GF-D8 (cell line): ENCODE data around the gene MYO7B.

ENCODE experiments used
- DNase-seq: peaks from one replicate; lab custom pipeline; 2025; lab: John Stamatoyannopoulos, UW

Gene MYO7B

DNA sequence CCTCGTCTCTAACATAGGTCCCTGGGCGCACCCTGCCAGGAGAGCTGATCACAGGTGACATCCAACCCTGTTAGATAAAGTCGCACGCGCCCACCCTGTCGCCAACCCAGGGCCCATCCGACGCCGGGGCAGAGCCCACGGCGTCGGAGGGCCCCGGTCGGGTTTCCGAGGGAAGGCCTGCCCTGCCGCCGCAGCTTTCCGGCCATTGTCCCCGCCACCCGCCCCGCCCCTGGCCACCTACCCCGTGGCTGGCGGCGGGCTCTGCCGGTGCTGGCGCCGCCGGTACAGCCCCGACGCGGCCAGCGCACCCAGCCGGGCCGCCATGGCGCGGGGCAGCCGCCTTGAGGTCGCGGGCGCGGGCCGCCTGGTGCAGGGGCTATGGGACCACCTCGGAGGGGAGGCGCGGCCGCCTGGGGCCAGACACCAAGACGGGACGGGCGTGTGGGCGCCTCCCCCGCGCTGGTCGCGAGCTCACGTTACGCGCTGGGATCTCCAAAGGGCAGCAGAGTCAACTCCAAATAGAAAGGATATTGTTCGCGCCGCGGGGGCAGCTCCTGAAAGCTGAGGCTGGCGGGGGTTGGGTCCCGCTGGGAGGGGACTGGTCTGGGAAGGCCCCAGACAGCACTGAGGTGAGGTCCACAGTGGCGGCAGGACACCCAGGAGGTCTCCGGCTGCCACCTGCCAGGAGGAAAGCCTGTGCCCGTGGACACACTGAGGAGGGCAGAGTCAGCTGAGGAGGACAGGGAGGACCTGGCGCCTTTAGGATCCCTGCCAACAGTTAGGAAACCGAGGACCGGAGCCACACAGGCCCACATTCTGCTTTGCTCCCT is 128.8 kb downstream of the MYO7B start:
- no peak for DNase-seq

DNA sequence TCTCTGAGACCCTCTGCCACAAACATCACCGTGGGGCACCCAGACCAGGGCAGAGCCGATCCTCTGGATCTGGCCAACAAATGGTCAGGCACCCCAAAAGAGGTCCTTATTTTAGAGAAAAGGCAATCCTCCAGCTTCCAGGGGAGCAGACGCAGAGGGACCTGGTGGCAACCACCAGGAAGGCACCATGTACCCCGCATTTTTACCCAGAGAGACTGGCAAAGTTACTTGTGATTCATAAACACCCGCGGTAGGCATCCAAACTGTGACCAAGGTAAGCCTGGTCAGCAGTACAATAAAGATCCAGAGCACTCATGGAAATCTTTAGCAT is 129.4 kb downstream of the MYO7B start:
- DNase-seq: no peak

DNA sequence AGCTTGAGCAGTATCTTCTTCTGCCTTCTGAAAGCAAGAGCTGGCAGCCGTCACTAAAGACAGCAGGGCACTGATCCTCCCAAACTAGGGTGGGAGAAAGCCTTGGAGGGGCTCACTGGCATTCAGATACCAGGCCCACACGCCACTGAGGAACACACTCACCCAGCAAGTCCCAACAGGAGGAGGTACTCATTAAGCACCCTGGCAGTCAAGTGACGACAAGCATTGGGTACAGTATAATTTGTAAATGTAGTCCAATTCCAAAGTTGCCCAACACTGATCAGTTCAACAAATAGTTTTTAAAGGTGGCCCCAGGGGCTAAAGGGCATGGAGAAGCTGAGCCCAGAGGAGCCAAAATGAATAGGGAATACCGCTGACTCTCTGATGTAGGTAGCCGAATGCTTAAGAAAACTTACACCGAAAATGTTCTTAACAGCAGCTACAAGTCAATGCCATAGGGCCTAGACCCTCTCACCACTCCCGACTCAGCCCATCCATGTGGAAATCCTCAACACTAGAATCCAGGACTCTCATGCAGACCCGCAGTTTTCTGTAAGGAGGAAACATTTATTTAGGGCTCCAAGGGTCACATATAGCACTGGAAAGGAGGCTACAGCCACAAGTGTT is 129.9 kb downstream of the MYO7B start:
- DNase-seq: no peak

DNA sequence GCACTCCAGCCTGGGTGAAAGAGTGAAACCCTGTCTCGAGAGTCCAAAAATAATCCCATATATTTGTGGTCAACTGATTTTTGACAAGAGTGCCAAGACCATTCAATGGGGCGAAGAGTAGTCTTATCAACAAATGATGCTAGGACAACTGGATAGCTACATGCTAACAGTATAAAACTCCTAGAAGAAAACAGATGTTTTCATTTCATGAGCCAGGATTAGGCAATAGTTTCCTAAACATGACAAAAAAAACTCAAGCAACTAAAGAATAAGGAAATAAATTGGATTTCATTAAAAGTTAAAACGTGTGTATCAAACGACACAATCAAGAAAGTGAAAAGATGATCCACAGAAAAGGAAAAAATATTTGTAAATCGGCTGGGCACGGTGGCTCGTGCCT is 133.6 kb downstream of the MYO7B start:
- no peak for DNase-seq

DNA sequence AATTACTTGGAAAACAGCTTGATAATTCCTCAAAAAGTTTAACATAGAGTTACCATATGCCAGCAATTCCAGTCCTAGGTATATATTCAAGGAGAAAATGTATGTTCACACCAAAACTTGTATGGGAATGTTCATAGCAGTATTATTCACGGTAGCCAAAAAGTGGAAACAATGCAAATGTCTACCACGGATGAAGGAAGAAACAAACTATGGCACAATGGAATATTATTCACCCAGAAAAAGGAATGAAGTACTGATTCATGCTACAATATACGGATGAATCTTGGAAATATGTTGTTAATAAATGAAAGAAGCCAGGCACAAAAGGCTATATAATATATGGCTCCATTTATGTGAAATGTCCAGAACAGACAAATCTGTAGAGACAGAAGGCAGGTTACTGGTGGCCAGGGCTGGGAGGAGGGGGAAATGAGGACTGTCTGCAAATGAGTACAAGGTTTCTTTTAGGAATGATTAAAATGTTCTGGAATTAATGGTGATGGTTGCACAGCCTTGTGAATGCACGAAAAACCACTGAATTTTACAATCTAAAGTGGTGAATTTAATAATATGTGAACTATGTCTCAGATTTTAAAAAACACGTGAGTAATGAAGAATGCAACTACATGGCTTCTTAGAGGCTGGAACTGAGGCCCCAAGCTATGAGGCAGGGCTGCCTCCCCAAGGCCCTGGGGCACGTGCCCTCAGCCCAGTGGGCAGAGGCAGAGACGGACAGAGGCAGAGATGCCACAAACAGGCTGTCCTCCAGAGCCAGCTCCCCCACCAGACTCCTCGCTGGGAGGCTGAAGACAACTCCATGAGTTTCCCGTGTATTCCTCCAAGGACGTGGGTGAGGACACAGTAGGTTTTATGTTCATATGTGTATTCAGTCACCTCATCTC is 134.8 kb downstream of the MYO7B start:
- DNase-seq: no peak

DNA sequence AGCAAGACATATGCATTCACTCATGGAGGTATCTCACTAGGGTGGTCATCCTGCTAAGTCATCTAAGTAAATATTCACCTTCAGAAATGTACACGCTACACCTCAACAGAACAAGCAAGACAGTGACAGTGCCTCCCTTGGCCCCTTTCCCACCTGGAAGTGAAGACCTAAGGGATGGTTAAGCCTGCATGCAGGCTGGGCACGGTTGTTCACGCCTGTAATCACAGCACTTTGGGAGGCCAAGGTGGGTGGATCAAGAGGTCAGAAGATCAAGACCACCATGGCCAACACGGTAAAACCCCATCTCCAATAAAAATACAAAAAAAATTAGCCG is 135.4 kb downstream of the MYO7B start:
- DNase-seq: no peak

DNA sequence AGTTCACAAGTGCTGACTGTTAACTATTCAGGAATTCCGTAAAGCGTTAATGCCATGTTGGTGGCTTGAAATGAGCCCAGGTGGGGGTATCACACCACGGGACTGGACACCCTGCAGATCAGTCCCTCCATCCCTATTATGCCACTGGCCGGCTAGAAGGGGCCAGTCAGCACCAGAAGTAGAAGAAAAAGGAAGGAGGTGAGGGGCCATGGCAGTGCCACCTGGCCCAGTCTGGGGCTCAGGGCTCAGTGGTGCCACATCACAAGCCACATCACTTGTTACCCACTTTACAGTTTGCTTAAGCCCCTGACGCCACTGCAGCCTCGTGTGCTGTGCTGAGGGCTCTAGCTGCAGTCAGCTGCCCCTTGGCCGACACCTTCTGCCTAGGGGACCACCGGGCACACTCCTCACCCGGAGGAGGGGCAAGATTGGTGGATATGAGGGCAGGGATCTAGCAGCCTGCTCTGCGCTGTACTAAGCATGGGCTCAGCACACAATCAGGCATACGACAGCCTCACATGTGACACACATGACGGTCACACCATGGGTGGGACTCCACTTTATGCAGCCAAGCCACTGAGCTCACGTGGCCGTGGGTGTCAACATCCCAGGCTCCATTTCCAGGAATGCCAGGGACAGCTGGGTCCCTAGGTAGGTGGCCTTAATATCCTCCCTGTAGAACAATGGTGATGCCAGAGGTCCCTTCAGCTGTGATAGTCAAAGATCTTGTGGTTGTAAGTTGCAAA is 136.2 kb downstream of the MYO7B start:
- DNase-seq: no peak

DNA sequence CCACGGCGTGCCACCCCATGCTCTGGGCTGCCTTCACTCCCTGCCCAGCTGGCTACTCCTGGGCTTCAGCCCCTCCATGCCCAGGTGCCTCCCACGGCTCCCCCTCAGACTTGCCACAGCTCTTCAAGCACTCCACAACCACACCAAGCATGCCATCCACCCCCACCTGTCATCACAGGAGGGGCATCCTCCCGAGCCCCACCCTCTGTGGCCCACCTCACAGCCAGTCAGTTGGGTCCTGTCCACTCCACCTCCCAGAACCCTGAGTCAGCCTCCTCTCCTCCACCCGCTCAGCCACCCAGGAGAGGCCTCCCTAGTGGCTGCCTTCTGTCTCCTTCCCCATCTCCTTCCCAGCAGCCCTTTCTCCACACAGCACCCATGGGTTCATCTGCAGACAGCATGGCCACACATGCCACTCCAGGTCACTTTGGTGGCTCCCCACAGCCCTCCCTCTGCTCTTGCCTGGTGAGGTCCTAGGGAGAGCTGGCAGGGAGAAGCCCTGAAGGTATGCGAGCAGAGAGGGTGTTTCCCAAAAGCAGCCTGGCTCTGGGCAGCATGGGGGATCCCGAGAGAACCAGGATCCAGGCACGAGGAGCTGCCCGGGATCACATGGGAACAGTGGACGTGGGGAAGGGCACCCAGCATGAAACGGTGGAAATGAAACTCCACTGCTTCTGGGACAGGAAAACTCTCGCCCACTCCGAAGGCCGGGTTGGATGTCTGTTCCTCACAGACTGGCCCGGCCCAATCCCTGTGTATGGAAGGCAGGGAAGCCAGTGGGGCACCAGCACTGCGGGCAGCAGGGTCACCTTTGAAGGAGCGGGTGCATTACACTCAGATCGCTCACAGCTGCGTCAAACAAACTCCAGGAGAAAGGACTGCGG is 137.1 kb downstream of the MYO7B start:
- no peak for DNase-seq

DNA sequence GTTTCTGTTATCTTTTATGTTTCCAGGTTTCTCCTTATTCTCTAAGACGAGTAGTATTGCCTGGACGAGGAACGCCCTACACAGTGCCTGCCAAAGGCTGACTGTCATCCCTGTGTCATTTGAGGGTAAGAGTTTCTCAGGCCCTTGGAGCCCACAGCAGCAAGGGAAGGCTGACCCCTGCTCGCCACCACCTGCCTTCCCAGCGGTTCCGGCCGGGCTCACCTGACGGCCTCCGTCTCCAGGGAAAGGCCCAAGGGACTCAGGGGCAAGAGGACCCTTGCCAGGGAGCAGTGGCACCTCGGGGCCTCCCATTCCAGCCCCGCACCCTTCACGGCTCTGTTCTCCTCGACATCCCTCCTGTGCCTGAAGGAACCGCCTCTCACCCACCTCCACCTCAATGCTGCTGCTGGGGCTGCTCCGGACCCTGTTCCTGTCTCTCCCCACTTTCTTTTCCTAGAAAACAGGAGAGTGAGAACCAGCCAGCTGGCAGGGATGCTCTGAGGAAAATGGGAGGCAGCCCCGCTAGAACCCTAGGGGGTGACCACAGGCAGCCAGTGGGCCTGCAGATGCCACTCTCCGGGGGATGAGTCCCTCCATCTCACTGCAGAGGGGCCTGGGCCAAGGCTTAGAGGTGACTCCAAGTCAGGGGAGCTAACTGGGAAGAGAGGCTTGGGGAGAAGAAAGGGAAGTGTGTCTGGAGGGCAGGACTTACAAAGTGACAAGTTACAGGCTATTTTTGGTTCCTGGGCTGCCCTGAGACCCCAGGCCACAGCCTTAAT is 138.0 kb downstream of the MYO7B start:
- no peak for DNase-seq

DNA sequence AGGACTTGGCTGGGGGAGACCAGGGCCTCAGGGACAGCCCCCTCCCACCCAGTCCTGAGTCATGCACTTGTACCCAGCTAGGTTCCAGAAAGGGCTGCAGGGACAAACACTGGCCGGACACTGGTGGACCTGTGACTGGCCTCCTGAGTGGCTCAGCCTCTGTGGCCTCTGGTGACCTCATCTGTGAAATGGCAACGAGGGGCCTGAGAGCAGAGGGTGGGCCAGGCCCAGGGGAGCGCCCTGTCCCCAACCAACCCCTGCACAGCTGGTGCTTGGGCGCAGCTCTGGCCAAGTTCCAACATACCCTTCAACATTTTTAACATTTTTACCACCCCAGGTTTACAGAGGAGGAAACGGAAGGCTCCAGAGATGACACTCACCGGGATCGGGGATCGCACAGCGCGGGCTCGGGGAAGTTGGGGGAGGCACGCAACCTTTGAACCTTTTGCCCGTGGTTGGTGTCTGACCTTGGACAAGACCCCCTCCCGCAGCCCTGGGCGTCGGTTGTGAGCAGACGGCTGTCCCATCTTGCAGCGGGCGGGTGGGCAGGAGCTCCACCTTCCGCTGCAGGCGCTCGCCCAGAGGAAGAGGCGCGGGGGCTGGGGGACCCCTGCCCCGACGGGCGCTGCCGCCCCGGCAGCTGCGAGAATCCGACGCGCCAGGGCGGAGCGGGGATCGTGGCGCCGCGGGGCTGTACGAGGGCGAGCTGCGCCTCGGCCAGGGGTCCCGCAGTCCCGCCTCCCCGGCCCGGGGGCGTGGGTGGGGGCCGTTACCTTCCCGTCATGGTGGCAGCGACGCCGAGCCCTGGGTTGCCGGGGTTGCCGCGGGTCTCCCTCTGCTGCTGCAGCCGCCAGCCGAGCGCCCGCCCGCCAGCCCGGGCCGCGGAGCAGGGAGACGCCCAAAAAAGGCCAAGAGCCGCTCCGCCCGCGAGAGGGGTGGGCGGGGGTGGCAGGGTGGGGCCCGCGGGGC is 139.0 kb downstream of the MYO7B start:
- DNase-seq: no peak

DNA sequence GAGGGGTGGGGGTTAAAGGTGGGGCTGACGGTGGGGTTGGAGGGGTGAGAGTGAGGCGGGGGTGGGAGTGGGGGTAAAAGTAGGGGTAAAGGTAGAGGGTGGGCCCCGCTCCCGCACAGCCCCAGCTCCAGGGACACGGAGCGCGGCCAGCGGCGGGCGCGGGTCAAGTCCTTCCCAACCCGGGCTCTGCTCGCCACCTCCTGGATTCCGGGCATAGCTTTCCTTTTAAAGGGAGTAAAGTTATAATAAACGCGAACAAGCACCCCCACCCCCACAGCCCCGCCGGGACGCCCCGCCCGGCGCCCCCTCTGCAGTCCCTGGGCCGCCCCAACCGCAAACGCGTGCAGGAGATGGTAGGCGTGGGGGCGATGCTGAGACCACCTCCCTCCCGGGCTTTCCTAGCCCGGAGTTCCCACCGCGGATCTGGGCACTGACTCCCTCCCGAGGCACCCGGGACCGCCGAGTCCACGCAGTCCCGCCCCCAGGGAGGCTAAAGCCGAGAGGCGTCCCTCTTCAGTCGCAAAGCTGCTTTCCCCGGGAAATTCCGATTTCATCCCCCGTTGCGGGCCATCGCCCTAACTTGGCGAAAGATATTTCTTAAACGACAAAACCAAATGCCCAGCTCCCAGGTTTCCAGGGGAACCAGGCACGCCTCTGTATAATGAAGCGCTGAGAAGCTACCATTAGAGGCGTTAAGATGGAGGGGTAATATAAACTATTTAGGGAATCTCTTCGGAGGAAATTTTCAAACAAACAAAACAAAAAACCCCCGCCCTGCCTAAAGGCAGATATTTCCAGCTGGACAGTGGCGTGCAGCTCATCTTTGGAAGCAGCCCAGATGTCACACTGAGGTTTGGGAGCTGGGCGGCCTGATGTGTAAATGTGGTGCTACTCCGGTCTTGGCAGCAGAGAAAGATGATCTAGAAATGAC is 140.1 kb downstream of the MYO7B start, which contains the start of gene LIMS2:
Gene LIMS2, minus strand, starts transcription at position 200 of the 931 bp plus-strand sequence. CDS start 506 bp downstream, outside the sequence.
- no peak for DNase-seq

DNA sequence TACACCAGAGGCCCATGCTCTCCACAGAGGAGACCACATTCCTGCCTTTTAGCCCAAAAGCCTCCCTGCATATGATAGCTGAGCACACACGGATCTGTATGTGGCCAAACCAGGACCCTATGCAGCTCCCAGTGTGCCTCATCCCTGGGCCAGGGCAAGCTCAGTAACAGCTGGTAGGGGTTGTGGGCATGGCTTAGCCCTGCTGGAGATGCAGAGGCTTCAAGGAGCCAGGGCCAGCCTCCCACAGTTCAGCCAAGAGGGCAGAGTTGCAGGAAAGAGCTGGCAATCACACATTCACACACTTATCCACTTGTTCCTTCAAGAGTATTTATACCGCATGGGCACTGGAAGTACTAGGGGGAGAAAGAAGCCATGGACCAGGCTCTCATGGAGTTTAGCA is 141.4 kb downstream of the MYO7B start:
- no peak for DNase-seq

DNA sequence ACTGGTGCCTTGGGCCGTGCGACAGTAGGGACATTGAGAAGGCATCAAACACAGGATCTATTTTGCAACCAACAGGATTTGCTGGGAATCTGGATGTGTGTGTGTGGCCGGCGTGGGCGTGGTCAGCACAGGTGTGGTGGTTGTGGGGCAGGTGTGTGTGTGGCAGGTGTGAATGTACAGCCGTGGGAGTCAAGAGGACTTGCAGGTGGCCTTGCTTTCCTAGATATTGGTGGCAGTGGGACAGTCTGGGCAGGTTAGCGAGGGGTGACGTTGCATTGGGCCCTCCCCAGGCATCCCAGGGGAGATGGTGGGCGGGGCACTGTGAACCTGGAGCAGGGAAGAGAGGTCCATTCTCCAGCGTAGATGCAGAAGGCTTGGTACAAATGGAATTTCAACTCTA is 143.0 kb downstream of the MYO7B start:
- no peak for DNase-seq

DNA sequence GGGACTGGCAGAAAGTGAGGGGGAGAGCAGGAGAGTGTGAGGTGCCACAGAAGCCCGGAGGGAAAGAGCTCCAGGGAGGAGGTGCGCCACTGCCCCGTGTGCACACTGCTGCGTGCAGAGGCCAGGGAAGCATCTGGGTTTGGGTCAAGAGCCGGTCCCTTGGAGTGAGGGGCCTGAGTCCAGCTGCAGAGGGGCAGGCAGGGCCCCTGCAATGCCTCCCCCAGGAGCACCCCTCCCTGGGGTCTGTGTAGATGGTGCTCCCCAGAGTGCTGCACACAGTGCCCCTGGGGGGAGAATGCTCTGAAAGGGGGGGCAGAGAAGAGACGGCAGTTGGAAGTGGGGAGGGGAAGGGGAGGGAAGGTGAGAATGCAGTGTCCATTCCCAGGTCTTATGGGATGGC is 143.5 kb downstream of the MYO7B start:
- DNase-seq: no peak

DNA sequence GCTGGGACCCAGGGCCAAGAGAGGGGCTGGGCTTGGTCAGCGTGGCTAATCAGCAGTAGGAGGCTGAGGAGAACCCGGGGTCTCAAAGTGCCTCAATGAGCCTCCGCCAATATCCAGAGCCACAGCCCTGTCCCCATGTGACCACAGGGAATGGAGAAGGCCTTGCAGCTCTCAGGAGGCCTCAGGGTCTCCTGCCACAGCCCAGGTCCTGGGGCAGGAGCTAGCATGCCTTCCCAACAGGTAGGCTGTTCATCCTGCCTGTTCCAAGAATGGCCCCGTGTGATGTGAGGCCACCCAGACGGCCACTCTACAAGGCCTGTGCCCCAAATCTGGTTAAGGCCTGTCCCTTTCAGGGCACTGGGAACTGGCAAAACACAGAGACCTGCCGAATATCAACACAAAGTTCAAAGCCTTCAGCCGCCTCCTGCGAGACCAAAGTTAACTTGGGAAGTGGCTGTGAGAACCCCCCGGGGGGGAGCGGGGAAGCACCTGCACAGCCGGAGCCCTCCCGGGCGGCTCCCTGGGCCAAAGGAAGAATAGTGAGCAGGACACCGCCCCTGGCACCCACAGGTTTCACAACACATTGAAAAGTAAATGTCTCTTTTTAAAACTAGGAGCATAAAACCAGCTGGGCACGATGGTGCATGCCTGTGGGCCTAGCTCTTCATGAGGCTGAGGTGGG is 144.3 kb downstream of the MYO7B start:
- no peak for DNase-seq

DNA sequence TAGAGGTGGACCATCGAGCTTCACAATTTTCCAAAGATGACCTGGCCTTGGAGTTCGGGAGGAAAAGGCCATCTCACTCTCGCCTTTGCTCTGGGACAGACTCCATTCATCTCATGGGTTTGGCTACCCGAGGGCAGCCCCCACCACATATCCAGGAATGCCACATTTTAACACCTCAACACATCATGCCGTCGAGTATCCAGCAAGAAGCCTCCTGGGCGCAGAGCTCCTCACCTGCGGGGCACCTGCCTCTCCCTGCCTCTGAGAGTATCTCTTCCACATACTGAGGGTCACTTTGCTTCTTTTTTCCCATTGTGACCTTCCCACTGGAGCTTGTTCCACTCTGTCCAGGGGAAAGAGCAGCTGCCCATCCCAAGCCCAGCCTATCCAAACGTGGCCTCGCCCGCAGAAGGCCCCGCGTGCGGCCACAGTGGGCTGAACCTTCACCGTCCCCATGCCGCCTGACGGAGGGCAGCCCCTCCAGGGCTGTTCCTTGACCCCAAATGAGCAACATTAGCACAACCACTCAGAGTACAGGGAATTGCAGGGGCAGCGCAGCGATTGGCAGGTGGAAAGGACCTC is 145.3 kb downstream of the MYO7B start:
- no peak for DNase-seq

DNA sequence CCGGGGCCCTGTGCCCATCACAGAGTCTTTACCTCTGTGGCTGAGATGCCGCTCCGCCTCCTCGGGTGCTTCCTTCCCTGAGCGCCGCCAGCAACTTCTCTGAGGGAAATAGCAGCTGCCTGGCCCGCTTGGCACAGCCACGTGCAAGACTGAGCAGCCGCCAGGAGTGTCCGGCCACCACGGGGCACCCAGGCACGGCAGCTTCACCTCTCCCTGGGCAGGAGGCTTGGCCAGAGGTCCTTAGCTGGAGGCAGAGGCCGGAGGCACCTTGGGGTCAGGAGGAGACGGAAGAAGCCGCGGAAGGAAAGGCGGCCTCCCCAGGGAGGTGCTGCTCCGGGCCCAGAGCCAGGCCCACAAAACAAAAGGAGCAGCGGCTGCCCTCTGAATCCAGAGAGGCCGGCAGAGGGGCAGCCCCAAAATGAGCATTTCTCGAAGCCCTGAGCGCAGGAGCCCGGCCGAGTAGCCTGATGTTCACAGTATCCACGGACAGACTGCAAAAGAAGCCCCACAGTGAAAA is 145.9 kb downstream of the MYO7B start:
- no peak for DNase-seq
